Activated CD8-positive, alpha-beta memory T cell treated with anti-CD3 and anti-CD28 coated beads for 24 hours (primary cell): Measurements from ENCODE around the gene ZDHHC8.

Experiments used
- DNase-seq: peaks from one replicate; pipeline ENCODE4 v3.0.0-alpha.2; 2020

The ZDHHC8 gene

GRCh38 chr22:20182365-20182764, 50.8 kb downstream of the ZDHHC8 start:
- DNase-seq, result no peak

GRCh38 chr22:20183101-20183500, 51.5 kb downstream of the ZDHHC8 start:
- DNase-seq, result no peak

GRCh38 chr22:20183823-20184222, 52.2 kb downstream of the ZDHHC8 start:
- DNase-seq, result no peak

GRCh38 chr22:20184501-20185165, 53.0 kb downstream of the ZDHHC8 start:
- DNase-seq, result no peak

- DNase-seq, result no peak
Measured at GRCh38 chr22:20185750-20186149, 54.1 kb downstream of the ZDHHC8 start.

- no peak for DNase-seq
Measured at GRCh38 chr22:20186183-20186870, 54.7 kb downstream of the ZDHHC8 start.

GRCh38 chr22:20186871-20187546, 55.4 kb downstream of the ZDHHC8 start:
- no peak for DNase-seq

- DNase-seq, result no peak
Measured at GRCh38 chr22:20187777-20188566, 56.4 kb downstream of the ZDHHC8 start.

- no peak for DNase-seq
Measured at GRCh38 chr22:20188567-20188877, 56.9 kb downstream of the ZDHHC8 start.

- no peak for DNase-seq
Measured at GRCh38 chr22:20191000-20191515, 59.5 kb downstream of the ZDHHC8 start.

GRCh38 chr22:20191803-20192202, 60.2 kb downstream of the ZDHHC8 start:
- no peak for DNase-seq

GRCh38 chr22:20192293-20192971, 60.8 kb downstream of the ZDHHC8 start:
- DNase-seq, result no peak

GRCh38 chr22:20192972-20193760, 61.6 kb downstream of the ZDHHC8 start:
- DNase-seq, result no peak

GRCh38 chr22:20193761-20194494, 62.3 kb downstream of the ZDHHC8 start:
- DNase-seq, result no peak

GRCh38 chr22:20194681-20195593, 63.3 kb downstream of the ZDHHC8 start:
- no peak for DNase-seq

GRCh38 chr22:20196094-20196842, 64.7 kb downstream of the ZDHHC8 start:
- DNase-seq, result no peak
